Measurements from ENCODE around the gene PIP5K1B.

PIP5K1B gene

DNA sequence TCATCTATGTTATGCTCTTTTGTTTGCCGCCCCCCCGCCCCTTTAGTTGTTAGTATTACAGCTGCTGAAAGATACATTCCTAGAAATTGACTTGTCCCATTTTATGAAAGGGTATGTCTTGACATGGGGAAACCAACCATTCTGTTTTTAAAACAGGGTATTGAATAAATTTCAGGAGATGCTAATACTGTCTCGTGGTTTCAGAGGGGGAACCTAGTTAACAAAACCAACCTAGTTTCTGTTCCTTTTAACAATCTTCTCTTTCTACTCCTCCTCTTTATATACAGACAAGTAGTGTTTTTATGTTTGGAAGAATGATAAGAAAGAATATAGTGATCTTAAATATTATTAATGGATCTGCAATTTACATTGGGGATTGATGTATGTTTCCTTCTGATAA lies 3.5 kb downstream of the PIP5K1B start:
- DNase-seq, result no peak

DNA sequence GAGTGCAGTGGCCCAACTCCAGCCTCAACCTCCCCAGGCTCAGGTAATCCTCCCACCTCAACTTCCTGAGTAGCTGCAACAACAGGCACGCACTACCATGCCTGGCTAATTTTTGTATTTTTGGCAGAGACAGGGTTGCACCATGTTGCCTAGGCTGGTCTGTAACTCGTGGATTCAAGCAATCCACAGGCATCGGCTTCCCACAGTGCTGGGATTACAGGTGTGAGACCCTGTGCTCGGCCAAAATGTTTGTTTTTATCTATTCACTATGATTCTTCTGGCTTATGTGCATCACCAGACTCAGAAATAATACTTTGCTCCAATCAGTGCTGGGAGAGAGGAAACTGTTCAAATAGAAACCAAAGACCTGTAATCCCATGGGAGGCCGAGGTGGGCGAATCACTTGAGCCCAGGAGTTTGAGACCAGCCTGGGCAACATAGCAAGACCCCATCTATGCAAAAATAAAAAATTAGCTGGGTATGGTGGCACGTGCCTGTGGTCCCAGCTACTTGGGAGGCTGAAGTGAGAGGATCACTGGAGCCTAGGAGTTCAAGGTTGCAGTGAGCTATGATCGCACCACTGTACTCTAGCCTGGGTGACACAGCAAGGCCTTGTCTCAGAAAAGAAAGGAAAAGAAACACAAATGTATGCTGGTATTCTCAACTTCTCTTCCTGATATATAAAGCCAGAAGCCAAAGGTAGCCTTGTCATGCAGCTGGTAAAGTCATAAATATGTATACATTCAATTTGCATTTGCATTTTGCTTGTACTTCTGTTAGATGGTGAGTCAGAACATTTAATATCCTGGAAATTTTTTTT lies 4.5 kb downstream of the PIP5K1B start:
- DNase-seq, result no peak

DNA sequence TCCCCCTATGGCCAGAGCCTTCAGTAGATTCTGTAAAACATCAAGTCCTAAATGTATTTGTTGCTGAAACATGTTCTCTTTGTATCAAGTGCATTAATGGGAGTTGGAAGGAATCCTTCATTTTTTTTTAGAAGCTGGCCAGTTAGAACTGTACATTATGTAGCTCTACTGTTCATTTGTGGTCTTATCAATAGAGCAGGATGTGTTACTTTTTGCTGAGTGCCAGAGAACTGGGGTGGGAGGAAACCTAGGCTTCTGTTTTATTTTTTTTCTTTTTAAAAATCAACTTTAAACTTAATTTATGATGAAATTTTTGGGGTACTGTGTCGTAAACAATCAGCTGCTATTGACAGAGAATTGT lies 5.1 kb downstream of the PIP5K1B start:
- DNase-seq, result no peak

DNA sequence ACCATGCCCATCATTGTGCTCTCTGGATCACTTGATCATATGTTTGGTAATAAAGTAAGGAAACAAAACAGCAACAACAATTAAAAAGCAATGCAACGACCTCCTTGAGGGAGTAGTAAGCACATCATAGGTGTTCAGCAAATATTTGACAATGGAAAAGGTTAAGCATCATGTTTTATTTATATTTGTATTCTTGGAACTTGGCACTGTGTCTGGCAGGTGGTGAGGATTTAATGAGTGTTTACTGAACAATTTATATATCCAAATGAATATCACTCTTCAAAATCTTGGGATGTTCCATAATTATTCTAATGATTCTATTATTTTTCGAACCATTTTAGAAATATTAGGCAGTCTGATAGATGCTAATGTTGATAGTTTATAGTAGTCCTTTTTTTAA lies 6.2 kb downstream of the PIP5K1B start:
- DNase-seq, result no peak

DNA sequence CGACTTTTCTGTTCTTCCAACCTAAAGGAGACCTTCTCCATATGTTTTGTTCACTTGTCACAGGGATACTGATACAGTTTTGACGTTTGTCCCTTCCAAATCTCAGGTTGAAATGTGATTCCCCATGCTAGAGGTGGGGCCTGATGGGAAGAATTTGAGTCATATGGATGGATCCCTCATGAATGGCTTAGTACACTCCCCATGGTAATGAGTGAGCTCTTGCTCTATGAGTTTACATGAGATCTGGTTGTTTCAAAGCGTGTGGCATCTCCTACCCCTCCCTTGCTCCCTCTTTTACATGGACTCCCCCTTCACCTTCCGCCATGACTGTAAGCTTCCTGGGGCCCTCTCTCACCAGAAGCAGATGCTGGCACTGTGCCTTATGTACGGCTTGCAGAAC lies 6.9 kb downstream of the PIP5K1B start:
- no peak for DNase-seq

DNA sequence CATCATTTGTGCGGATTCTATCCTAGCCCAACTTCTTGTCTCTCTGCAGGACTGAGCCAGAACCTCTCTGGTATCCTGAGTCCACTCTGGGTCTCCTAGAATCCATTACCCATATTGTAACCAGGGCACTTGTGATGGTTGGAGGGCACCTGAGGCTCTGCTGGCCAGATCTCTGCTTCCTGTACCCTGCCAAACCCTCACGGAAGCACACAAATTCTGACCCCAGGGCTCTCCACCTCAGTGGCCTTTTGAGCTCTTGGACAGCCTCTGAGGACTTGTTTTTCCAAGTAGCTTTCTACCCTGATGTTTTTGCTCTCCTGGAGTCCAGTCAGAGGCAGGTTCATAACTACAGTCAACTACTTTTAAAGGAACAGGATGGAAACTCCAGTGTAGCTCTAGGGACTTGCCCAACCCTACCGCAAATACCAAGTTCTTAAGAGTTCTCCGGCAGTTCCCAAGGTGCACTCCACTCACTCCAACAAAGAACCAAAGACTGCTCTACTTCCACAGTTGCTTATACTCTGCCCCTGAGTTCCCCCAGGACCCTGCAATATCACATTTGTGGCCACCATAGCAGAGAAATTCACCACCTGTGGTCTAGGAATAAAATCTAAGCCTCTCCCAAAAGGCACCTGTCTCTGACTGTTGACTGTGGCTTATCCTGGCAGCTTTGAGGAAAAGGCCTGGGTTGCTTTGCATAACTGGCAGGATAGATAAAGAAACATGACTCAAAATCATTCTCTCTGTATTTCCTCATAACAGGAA lies 9.6 kb downstream of the PIP5K1B start:
- no peak for DNase-seq

DNA sequence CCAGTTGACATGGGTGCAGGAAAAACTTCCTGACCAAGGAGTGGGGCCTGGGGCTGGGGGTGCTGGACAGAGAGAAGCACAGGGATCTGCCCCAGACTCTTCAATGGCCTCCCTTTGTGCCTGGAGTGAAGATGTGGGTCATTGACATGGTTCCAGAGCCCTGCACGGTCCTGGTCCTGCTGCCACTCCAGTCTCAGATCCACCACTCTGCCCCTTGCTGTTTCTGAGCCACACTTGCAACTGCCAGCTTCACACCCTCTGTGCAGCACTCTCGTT lies 10.1 kb downstream of the PIP5K1B start:
- no peak for DNase-seq

DNA sequence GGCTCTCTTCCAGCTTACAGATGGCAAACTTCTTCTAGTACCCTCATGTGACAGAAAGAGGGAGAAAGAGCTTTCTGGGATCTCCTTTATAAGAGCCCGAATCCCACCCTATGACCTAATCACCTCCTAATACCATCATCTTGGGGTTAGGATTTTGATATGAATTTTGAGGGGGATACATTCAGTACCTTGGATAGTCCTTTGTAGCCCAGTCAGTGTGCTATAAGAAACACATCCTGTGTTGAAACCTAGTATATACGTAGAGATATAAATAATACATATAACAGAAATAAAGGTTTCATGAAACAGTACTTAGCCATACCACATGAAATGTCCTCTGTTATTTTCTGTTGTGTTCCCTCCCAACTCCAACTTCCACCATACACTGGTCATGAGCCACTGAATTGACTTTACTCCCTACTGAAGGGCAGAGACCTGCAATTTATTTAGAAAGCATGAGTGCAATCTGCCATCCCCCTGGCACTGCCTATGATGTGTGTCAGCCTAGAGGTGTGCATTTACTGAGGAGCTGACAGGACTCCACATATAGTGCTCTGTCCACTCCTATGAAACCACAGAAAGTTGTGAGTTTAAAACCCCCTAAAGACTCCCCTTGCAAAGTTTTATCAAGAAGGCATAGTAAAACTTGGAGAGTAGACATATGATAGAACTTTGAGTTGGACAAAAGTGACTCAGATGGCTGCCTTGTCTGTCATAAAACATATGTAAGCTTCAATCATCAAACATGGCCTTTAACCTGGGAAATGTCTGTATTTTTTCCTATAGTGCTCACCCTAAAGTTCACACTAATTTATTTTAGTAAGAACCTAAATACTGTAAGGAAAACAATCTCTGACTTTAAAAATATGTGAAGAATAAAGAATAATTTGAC lies 12.8 kb downstream of the PIP5K1B start:
- DNase-seq, result no peak

DNA sequence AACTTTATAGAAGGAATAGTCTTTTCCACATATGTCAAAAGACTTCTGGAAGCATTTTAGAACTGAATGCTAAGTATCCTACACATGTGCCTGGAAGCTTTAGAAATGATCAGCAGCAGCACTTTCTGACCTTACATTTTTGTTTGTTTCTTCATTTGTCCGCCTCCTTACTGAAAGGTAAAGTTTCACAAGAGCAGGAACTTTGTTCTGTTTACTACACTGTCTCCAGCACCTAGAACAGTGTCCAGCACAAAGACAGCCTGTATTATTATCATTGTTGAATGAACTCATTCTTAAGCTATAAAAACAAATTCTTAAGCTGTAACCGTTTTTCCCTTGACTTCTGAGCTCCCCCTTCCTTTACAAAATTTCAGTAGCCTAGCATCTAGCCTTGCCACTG lies 14.8 kb downstream of the PIP5K1B start:
- DNase-seq, result no peak

DNA sequence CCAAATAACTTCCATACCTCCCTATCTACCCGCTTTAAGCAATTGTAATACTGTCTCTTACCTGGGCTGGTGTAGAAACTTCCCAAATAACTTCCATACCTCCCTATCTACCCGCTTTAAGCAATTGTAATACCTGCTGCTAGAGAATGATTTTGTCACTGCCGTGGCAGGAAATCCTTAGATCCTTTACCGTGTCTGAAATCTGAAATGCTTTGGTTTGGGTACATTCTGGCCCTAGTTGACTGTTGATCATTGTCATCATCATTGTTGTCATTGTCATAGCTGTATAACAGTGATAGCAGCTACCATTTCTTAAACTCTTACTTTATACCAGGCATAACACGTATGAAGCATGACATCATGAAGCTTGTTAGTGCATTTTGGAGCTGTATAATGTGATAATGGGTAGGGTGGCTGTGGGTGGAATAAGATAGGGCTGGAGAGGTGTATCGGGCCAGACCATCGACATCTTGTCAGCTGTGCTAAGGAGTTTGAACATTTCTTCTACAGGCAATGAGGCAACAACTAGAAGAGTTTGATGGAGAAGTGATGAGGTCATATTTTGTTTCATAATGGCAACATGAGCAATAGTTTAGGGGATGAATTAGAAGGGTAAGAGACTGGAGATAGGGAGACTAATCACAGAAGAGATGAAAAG lies 15.7 kb downstream of the PIP5K1B start:
- no peak for DNase-seq

DNA sequence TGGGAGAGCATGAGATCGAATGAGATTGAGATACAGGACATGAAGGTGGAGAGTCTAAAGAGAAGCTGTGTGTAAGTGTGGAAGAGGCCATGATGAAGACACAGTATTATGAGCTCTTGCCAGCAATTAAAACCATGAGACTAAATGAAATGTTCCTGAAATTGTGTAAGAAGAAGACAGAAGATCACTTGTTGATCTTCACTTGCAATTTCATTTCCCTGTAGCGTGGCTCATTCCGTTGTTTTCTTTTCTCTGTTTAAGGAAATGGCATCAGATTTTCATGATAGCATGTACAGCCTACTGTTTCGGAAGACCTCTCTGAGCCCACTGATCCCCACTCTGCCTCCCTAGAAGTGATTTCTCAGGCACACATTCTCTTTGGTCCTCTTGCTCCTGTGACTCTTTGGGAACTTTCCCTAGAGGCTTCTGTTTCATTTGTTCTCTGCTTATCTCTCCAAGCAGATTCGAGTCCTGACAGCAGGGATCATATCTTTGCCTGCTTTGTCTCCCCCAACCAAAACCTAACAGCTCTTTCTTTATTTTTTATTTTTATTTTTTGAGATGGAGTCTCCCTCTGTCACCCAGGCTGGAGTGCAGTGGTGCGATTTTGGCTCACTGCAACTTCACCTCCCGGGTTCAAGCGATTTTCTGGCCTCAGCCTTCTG lies 16.8 kb downstream of the PIP5K1B start:
- DNase-seq, result no peak

DNA sequence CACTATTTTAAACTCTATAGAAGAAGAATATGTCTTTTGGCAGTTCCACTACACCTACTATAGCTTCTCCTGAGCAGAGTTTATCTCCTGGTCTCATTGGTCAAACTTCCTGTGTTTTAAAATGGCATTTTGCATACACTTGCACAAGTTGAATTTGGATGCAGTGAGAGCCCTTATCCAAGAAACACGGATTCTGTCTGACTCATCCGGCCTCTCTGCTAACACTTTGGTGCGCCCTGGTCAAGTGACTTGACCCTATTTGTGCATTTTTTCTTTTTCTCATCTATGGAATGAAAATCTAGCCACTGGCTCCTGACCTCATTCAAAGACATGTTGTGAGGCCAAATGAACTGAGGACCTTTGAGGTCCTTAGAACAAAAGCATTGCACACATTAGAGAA lies 20.0 kb downstream of the PIP5K1B start:
- DNase-seq, result no peak

DNA sequence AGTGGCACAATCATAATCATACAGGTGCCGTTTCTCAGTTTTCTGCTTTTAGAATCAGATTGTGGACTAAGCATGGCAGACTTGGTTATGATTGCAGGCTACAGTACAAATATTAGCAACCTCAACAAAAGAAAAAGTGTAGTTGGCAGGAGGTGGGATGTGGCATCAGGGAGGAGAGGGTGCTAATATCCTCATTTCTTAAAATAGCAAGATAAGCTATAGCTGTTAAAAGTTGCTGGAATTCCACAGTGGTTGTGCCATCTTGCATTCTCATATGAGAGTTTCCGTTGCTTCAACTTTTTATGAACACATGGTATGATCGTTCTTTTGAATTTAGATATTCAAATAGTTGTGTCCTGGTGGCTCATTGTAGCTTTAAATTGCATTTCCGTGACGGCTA lies 21.4 kb downstream of the PIP5K1B start:
- DNase-seq, result no peak

DNA sequence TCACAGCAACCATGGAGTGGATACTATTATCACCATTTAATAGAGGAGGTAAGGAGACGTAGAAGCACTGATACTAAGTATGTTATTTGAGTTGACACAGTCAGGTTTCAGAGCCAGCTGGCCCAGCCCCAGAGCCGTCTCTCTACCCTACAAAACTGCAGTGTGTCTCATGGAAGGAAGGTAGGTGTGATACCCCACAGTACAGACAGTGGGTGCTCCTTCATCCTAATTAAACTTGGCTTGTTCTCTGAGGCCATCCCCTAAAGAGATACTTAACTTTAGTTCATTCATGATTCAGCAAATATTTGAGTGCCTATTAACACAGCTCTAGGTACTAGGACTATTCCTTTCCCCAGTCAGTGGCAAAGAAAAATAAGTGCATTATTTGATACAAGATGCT lies 22.6 kb downstream of the PIP5K1B start:
- no peak for DNase-seq

DNA sequence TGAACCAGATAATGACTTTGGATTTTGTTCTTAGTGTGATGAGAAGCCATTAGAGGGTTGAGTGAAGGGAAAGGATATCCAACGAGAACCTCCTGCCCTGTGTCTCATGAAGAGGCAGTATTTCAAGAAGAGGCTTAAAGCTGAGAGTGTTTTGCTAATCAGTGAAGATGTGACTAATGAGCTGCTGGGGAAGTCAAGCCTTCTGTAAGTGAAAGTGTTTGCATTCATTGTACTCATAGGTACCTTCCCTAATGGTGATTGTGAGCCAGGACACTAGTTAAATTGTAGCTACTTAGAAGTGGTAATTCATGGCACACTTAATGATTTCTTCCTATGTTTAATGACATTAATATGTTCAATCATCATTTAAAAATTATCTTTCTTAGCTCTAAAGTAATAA lies 23.7 kb downstream of the PIP5K1B start:
- no peak for DNase-seq

DNA sequence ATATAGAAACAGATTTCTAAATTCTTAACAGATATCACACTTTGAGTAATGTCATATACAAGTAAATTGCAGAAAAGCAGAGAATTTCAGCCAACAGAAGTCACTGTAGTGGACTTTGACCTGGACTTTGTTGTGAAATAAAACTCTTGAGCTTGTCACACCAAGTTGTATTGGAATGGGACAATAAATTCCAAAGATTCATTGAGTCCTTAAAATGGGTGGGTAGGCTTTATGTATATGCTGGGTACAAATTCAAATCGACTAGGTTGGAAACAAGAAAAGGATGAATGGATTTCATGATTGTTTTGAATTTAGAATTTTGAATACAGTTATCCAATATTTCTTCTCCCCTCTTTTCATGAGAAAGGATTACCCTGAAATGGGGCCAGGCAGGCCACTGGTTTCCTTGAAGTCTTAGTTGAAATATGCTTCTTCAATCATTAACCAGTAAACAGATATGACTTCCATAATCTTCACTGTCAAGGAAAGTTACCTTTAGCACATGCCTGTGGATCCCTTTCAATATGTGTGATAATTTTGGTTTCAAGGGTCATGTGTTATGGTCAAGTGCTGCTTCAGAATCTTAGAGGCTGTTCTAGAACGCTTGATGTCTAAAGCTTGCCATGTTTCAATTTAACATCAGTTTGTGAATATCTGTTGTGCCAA lies 25.7 kb downstream of the PIP5K1B start:
- no peak for DNase-seq

DNA sequence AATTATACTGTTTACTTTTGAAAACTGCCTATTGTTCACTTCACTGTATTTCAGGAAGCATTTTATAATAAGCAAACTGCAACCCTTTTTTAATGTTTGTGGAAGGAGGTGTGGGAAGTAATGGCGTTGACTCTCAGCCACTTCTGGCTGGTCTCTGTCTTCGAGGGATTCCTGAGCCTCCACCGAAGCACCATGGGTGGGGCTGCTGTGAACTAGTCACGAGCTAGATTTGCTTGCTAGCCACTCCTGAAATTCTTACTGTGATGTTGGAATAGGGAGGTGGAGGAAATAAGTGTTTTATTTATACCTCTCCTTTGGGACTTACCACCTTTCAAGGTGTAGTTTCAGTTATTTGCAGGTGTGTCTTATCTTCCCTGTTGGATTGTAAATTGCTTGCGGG lies 26.8 kb downstream of the PIP5K1B start:
- no peak for DNase-seq

DNA sequence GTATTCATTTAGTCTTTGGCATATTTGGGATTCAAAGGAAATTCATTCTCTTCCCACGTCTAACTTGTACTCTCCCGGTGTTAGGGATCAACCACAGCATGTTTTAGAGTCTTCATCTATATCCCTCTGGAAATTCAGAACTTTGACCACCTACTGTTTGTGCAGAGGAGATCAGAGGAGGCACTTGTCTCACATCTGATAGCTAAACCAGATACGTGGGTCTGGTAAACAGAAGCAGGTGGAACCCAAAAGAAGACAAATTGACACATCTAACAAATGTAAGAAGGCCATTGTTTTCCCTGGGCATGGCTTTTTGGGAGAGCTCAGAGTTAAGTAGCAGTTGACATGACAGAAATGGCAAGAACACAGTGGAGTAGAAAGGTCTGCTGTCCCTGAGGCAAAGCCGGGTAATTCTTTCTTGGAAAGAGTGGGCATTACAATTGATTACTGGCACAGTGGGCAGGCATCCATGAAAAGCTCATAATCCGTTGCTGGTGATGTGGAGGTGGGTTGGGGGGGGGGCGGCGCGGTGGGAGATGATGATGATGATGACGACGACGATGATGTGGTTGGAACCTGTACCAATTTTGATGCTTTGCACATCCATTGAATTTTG lies 27.5 kb downstream of the PIP5K1B start:
- no peak for DNase-seq

DNA sequence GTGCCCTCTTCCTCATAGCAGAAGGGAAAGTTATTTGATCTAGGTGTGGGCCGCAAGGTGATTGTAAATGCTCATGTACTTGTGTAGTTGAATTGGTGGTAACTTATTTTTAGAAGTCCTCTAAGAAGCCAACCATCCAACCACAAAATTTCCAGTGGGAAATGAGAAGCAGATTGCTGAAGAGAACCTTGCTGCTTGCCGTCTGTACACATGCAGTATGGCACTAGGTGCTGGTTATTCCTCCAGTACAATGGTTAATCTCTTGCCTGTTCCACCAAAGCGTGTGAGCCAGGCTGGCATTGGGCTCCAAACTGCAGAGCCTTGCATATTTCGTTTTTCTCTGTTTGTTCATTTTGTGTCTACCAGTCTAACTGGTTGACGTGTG lies 28.0 kb downstream of the PIP5K1B start:
- DNase-seq, result no peak

DNA sequence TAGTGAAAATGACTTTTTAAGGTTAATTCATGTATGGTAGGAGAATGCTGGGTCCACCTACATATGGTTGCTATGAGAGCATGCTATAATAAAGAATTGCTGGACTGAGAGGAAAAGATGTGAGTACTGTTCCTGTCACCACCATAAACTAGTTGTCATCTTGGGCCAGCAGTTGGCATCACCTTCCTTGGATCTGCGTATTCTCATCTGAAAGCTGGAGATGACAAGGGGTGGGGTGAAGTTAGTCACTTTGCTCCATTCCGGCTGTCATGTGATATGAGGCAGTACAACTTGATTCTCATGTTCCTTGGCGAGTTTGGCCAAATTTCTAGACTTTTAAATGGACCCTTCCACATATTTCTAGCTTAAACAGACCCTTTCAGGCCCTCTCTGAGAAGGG lies 33.3 kb downstream of the PIP5K1B start:
- no peak for DNase-seq

DNA sequence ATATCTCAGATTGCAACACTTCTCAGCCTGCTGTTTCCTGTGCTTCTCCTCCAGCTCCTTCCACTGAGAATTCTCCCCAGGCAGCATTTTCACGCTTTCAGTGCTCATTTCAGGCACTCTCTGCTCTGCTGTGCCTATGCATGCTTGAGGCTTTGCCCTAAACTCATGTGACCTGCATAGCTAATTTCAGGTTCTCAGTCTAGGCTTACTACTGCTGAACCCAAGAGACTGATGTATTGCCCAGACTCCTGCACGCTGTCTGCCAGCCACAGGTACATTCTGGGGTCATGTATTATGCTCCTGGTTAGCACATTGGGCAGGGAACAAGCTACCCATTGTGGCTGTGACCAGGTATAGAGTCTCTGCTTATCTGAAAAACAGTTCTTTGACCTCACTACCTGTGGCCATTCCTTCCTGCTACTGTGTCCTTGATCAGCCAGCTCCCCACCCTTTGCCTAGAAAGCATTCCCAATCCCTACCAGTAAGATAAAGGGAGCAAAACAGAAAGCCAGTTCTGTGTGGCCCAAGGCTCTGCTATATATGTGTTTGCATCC lies 34.7 kb downstream of the PIP5K1B start:
- DNase-seq, result no peak
